ENCODE data around the gene MED19.

The MED19 gene, protein sequence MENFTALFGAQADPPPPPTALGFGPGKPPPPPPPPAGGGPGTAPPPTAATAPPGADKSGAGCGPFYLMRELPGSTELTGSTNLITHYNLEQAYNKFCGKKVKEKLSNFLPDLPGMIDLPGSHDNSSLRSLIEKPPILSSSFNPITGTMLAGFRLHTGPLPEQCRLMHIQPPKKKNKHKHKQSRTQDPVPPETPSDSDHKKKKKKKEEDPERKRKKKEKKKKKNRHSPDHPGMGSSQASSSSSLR

DNA sequence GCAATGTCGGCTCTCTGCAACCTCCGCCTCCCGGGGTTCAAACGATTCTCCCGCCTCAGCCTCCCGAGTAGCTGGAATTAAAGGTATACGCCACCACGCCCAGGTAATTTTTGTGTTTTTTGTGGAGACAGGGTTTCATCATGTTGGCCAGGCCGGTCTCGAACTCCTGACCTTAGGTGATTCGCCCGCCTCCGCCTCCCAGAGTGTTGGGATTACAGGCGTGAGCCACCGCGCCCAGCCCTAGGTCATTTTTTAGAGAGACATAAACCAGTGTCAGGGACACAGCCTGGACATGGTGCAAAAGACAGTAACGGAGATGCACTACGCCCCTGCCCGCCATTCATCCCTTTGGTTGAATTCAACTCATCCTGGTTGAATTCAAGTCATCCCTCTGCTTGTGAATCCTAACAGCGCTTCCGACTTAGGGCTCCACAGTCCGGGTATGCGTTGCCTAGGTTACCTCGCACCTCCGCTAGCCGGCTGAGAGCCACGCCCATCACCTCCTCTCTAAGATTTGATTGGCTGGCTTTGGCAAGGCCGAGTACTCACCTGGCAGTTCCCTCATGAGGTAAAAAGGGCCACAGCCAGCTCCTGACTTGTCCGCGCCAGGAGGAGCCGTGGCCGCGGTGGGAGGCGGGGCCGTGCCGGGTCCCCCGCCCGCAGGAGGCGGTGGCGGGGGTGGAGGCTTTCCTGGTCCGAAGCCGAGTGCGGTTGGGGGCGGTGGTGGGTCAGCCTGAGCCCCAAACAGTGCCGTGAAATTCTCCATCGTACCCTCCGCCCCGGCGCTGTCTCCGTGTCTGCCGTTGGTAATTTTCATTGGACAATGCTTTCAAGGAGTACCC is at the start of gene MED19:
Gene MED19 (minus strand): TSS at position 802 of the 842 bp plus-strand sequence. CDS start 36 bp downstream, at position 766.
- TF ChIP-seq, protein P1, sequence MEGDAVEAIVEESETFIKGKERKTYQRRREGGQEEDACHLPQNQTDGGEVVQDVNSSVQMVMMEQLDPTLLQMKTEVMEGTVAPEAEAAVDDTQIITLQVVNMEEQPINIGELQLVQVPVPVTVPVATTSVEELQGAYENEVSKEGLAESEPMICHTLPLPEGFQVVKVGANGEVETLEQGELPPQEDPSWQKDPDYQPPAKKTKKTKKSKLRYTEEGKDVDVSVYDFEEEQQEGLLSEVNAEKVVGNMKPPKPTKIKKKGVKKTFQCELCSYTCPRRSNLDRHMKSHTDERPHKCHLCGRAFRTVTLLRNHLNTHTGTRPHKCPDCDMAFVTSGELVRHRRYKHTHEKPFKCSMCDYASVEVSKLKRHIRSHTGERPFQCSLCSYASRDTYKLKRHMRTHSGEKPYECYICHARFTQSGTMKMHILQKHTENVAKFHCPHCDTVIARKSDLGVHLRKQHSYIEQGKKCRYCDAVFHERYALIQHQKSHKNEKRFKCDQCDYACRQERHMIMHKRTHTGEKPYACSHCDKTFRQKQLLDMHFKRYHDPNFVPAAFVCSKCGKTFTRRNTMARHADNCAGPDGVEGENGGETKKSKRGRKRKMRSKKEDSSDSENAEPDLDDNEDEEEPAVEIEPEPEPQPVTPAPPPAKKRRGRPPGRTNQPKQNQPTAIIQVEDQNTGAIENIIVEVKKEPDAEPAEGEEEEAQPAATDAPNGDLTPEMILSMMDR (conservative IDR thresholded peaks at IDR 0.05), result no peak
- peak within 1 kb of the TSS; percentile 96 for H3K27ac ChIP-seq

DNA sequence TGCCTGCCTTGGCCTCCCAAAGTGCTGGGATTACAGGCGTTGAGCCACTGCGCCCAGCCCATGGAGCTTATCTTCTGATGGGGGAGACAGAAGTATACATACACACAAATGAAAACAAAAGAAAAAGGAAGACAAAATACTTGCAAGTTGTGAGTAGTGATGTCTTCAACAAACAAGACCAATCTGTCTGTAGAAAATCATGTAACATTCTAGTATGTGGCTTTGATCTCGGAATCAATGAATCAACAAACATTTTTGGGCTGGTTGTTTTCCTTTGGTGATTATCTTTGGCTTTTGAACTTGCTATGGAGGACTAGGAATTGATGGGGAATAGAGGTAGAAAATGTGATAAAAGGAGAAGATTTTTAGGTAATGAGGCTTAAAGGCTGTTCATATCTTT is 46.2 kb upstream of the MED19 start:
- TF ChIP-seq, protein P1 (conservative IDR thresholded peaks at IDR 0.05), result no peak
- no peak overlapping the region; the same call in 1 of the 2 replicates for H3K27ac ChIP-seq

DNA sequence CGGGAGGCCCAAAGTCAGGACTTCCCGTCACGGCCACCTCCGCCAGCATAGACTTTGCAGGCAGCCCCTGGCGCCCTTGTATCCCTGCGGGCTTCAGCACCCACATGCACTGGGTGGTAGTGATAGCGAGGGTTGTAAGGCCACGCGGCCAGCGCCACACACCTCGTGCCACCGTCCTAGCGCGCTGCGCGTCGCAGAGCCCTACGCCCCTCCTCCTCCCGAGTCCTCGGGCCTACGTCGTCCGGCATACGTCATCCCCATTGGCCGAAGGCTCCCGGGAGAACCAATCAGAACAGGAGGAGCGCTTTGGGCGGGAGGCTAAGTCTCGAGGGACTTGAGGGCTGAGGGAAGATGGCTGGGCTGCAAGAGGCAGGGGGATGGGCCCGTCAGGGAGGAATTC is 40.9 kb upstream of the MED19 start:
- H3K27ac ChIP-seq, result peak overlapping the region; percentile 68; the same call in 1 of the 2 replicates
- TF ChIP-seq, protein P1 (conservative IDR thresholded peaks at IDR 0.05), result no peak

DNA sequence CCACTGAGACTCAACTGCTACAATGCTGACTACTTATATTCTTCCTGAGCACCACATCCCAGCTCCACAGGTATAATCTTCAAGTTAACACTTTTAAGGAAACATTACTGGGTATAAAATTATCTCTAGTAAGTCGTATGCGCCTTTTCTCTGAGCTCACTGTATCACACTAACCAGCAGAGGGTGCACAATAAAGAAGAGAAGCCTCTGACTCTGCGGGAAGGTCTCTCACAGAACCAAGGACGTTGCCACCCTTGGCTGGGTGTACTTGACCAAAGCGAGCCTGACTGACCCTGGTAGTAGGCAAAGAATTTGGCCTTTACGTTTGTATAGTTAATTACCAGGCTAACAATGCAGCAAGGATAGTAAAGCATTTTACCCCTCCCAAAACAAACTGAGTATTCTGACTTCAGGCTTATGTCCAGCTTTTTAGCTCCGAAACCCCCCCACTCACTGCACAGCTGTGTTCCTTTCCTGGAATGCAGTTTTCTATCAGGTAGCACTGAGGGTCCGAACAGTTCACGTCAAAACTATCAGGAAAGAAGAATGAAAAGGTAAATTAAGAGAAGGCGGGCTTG is 39.8 kb upstream of the MED19 start, which contains the start of gene BTBD18:
Gene BTBD18 (minus strand): TSS at position 144 of the 578 bp plus-strand sequence. CDS start 631 bp downstream, outside the sequence.
- H3K27ac ChIP-seq, result peak within 1 kb of the TSS; percentile 68
- TF ChIP-seq, protein P1 (conservative IDR thresholded peaks at IDR 0.05), result peak; percentile 86

DNA sequence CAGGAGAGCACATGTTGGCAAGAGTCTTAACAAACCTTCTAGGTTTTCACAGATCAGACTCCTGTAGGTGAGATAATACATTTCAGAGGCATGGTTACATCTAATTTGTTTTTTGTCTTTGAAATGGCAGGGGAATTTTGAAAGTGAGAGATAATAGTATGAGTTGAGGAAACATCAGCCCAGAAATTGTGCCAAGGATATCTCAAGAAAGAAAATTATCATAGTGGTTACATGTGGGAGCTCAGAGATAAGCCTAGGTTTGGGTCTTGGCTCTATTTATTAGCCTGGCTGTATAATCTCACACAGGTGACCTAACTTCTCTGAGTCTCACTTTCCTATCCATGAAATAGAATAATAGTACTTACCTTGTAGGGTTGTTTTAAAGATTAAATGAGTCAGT is 39.2 kb upstream of the MED19 start:
- H3K27ac ChIP-seq, result peak overlapping the region; percentile 68
- TF ChIP-seq, protein P1 (conservative IDR thresholded peaks at IDR 0.05), result no peak

DNA sequence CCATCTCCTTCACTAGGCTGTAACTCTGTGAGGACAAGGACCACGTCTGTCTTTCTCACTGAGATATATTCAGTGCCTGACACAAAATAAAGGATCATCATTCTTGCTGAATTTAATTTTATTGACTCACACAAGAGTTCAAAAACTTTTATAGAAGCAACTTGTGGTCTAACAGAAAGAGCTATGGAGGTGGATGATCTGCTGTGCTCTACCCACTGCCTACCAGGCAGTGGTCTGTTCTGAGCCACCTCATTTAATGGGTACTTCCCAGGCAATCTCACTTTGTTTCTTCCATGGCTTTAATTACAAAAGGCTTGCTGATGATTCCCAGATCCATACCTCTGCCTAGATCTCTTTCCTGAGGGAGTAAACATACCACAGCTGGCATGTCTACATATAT is 34.9 kb upstream of the MED19 start:
- TF ChIP-seq, protein P1 (conservative IDR thresholded peaks at IDR 0.05), result no peak
- no peak overlapping the region for H3K27ac ChIP-seq

DNA sequence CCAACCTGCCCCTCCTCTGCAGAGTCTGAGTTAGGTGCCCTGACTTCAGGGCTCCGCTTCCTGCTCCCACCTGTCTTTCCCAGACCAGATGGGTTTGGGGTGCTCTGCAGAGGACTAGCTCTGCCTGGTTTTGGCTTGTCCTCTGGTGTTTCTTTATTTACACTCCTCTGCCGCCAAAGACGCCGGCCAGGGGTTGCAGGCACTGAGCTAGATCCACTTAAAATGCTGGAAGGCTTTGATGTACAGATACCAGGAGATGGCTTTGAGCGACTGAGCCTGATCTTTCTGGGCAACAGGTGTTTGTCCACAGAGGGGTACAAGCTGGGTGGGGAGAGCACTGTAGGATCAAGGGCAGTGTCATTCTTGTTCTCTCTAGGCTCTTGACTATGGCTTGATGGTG is 33.2 kb upstream of the MED19 start:
- TF ChIP-seq, protein P1 (conservative IDR thresholded peaks at IDR 0.05), result no peak
- no peak overlapping the region for H3K27ac ChIP-seq
